WERI-Rb-1 (cell line): ENCODE results near the gene TEAD1.

ENCODE experiments used
- DNase-seq: peaks from one replicate; pipeline ENCODE4 v3.0.0-alpha.2; 2020
- H3K27ac ChIP-seq: fragments of 250-450 bp; sonication (Bioruptor Pico); 2 replicates; pipeline ENCODE4 v1.5.1; 2020; ENCODE audit warnings: mild to moderate bottlenecking, moderate library complexity
- H3K27me3 ChIP-seq: fragments of 250-450 bp; sonication (Bioruptor Pico); 2 replicates; pipeline ENCODE4 v1.5.1; 2021; ENCODE audit warnings: mild to moderate bottlenecking, low read depth, moderate library complexity; ENCODE audit not compliant: insufficient read depth, severe bottlenecking
- H3K36me3 ChIP-seq: fragments of 250-450 bp; sonication (Bioruptor Pico); 2 replicates; pipeline ENCODE4 v1.5.1; 2020; ENCODE audit warnings: mild to moderate bottlenecking, moderate library complexity
- H3K4me3 ChIP-seq: 2 replicates; pipeline ENCODE4 v1.5.1; 2011; ENCODE audit warnings: low read depth, mild to moderate bottlenecking, control low read depth, low read length
- H3K9me3 ChIP-seq: fragments of 250-450 bp; sonication (Bioruptor Pico); 2 replicates; pipeline ENCODE4 v1.5.1; 2021; ENCODE audit warnings: mild to moderate bottlenecking, moderate library complexity; ENCODE audit not compliant: severe bottlenecking
- TF ChIP-seq, protein P1 (sequence below): IDR thresholded peaks from 2 replicates; pipeline ENCODE4 v1.5.1; 2011; ENCODE audit warnings: low read depth, mild to moderate bottlenecking, control low read depth, inconsistent platforms, low read length

The TEAD1 gene

DNA sequence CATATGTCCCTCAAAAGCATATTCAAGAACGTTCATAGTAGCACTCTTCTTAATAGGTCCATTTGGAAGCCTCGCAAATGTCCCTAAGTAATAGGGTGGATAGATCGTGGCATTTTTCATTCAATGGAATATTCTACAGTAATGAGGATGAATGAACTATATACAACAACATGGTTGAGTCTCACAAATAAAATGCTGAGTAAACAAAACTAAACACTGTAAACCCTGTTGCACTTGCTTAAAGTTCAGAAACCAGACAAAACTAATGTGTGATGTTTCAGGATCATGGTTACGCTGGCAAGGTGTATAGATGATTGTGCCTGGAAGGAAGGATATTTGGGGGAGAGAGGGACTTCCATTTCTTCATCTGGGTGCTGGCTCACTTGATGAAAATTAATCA, 244.4 kb downstream of the TEAD1 start:
- no peak overlapping the region for H3K27ac ChIP-seq
- DNase-seq = no peak
- TF ChIP-seq, protein P1, sequence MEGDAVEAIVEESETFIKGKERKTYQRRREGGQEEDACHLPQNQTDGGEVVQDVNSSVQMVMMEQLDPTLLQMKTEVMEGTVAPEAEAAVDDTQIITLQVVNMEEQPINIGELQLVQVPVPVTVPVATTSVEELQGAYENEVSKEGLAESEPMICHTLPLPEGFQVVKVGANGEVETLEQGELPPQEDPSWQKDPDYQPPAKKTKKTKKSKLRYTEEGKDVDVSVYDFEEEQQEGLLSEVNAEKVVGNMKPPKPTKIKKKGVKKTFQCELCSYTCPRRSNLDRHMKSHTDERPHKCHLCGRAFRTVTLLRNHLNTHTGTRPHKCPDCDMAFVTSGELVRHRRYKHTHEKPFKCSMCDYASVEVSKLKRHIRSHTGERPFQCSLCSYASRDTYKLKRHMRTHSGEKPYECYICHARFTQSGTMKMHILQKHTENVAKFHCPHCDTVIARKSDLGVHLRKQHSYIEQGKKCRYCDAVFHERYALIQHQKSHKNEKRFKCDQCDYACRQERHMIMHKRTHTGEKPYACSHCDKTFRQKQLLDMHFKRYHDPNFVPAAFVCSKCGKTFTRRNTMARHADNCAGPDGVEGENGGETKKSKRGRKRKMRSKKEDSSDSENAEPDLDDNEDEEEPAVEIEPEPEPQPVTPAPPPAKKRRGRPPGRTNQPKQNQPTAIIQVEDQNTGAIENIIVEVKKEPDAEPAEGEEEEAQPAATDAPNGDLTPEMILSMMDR = no peak
- H3K27me3 ChIP-seq = no peaks in the 10 kb centered on the region
- no peaks in the 10 kb centered on the region for H3K9me3 ChIP-seq
- no peak overlapping the region for H3K4me3 ChIP-seq
- H3K36me3 ChIP-seq = peaks cover 8% of the 10 kb centered on the region

DNA sequence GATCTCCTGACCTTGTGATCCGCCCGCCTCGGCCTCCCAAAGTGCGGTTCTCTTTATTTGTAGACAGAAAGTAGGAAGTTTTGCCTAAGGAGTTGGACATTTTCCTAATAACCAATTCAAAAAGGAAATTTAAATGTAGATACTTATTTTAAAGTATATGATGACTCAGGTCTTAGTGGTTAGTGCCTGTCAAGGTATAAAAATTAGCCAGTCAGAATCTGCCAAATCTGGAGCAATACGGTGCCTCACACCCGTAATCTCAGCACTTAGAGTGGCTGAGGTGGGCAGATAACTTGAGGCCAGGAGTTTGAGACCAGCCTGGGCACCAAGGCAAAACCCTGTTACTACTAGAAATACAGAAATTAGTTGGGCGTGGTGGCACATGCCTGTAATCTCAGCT, 248.2 kb downstream of the TEAD1 start:
- no peak for DNase-seq
- H3K27me3 ChIP-seq = no peaks in the 10 kb centered on the region
- no peaks in the 10 kb centered on the region for H3K9me3 ChIP-seq
- H3K4me3 ChIP-seq = no peak overlapping the region
- H3K27ac ChIP-seq = no peak overlapping the region
- peaks cover 26% of the 10 kb centered on the region for H3K36me3 ChIP-seq
- TF ChIP-seq, protein P1 = no peak

DNA sequence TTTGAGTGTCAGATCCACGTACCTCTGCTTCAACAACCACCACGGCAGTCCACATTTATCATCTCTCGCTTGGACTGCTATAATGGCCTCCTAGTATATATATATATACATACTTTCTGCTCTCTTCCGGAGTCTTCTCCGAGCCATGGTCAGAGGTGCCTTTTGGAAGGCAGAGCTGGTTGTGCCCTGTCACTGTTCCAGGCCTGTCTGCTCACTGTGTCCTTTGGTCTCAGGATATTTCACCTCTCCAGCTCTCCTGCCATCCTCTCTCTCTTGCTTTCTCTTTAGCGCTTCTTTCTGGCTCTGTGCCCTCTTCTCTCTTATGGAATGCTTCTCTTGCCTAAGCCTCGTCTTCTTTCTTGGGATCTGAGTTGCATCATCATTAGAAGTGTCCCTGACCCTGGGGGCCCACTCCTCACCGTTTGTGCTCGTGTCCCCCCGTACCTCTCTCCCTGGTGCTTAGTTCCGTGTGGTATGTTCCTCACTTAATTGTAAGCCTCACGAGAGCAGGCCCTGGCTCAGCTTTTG, 248.8 kb downstream of the TEAD1 start:
- Histone ChIP-seq H3K4me3 (no peak overlapping the region), H3K27me3 (no peaks in the 10 kb centered on the region), H3K9me3 (no peaks in the 10 kb centered on the region), H3K27ac (no peak overlapping the region), H3K36me3 (peaks cover 26% of the 10 kb centered on the region)
- no peak for DNase-seq
- TF ChIP-seq, protein P1 = no peak

DNA sequence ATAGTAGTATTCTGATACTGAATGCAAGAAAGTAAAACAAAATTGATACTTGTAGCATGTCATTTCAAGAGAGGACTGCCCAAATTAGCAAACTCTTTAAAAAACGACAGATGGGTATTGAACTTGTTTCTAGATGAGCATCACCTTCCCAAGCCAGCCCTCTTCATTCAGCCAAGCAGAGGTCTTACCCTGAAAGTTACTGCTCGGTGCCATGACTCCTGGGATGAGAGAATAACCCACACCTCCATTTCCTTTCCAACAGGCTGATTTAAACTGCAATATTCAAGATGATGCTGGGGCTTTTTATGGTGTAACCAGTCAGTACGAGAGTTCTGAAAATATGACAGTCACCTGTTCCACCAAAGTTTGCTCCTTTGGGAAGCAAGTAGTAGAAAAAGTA, 250.4 kb downstream of the TEAD1 start:
- Histone ChIP-seq H3K27ac (no peak overlapping the region), H3K36me3 (peaks cover 26% of the 10 kb centered on the region), H3K27me3 (no peaks in the 10 kb centered on the region), H3K4me3 (no peak overlapping the region), H3K9me3 (no peaks in the 10 kb centered on the region)
- no peak for DNase-seq
- TF ChIP-seq, protein P1 = no peak

DNA sequence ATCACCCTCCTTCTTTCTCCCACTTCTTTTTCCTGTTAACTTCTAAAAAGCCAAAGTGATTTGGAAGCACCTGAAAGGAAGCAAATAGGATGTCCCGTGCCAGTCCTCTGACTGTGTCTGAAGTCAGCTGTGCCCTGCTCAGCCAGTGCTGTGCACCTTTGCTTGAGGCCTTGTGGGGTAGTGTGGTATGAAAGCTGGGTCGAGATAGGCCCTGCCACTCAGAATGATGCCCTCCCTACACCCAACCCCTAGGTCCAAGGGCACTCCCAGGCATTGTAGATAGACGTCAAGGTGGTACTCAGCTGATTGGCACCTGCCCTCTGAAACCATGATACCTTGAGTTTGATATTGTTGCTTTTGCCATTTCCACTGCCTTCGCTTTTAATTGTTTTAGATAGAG, 251.3 kb downstream of the TEAD1 start:
- Histone ChIP-seq H3K4me3 (no peak overlapping the region), H3K36me3 (peaks cover 30% of the 10 kb centered on the region), H3K27ac (no peak overlapping the region), H3K9me3 (no peaks in the 10 kb centered on the region), H3K27me3 (no peaks in the 10 kb centered on the region)
- DNase-seq = no peak
- TF ChIP-seq, protein P1 = no peak

DNA sequence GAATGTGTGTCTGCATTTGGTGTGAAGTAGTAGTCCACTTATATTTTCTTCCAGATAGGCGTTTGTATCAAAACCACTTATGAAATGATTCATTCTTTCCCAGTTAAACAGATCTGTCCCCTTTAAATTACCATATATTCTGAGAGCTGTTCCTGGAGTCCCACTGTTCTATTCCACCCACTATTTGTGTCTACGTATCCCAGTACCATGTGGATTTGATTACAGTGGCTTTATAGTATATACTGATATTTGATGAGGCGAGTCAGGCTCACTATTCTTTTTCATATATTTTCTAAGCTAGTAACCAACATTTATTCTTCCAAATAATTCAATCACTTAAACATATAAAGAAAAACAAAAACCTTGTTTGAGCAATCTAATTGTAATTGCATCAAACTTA, 253.0 kb downstream of the TEAD1 start:
- Histone ChIP-seq H3K27me3 (no peaks in the 10 kb centered on the region), H3K4me3 (no peak overlapping the region), H3K9me3 (no peaks in the 10 kb centered on the region), H3K27ac (no peak overlapping the region), H3K36me3 (peaks cover 47% of the 10 kb centered on the region)
- no peak for DNase-seq
- TF ChIP-seq, protein P1 = no peak
